Measurements from ENCODE around the gene MTMR2.
"Not testable (repeated sequence)": the region's sequence is repeated elsewhere in the genome, so short reads cannot be mapped to it uniquely, and the experiment has no call there.

The MTMR2 gene

GRCh38 chr11:95821640-95822039 is 102.3 kb downstream of the MTMR2 start:
- DNase-seq (ENCODE audit: low read depth in 2 of 3, low spot score in 2 of 3) = no peak

DNA sequence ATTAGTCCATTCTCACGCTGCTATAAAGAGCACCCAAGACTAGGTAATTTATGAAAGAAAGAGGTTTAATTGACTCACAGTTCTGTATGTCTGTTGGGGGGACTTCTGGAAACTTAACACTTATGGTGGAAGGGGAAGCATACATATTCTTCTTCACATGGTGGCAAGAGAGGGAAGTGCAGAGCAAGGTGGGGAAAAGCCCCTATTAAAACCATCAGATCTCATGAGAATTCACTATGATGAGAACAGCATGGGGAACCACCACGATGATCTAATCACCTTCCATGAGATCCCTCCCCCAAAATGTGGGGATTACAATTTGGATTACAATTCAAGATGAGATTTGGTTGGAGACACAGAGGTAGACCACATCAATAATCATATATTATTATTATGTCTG is 107.9 kb downstream of the MTMR2 start:
- no peak for DNase-seq (ENCODE audit: low read depth in 2 of 3, low spot score in 2 of 3)

- DNase-seq (ENCODE audit: low read depth in 2 of 3, low spot score in 2 of 3) = not testable (repeated sequence)
Observed at GRCh38 chr11:95811052-95811451, 112.9 kb downstream of the MTMR2 start.

- not testable (repeated sequence) for DNase-seq (ENCODE audit: low read depth in 2 of 3, low spot score in 2 of 3)
Observed at GRCh38 chr11:95806464-95806863, 117.4 kb downstream of the MTMR2 start.

- no peak for DNase-seq (ENCODE audit: low read depth in 2 of 3, low spot score in 2 of 3)
Observed at GRCh38 chr11:95805869-95806268, 118.0 kb downstream of the MTMR2 start.

DNA sequence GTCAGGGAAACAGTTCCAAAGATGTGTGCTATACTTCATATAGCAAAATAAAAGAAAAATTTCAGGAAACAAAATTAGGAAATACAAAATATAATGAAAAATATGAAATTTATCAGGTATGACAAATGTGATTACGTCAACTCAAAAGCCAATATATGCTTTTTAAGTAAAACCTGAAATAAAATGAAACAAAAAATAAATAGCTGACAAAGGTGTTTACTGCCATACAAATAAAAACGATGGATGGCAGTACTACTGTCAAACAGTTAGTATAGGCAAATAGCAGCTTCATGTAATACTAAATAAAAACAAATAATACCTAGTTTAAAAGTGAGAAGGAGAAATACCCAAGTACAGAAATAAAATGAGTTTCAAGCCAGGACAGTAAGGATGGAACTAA is 119.9 kb downstream of the MTMR2 start:
- DNase-seq (ENCODE audit: low read depth in 2 of 3, low spot score in 2 of 3) = no peak

- DNase-seq (ENCODE audit: low read depth in 2 of 3, low spot score in 2 of 3) = no peak
Observed at GRCh38 chr11:95802806-95803205, 121.1 kb downstream of the MTMR2 start.

- DNase-seq (ENCODE audit: low read depth in 2 of 3, low spot score in 2 of 3) = no peak
Observed at GRCh38 chr11:95800438-95800837, 123.5 kb downstream of the MTMR2 start.

- DNase-seq (ENCODE audit: low read depth in 2 of 3, low spot score in 2 of 3) = no peak
Observed at GRCh38 chr11:95799546-95799945, 124.4 kb downstream of the MTMR2 start.

- no peak for DNase-seq (ENCODE audit: low read depth in 2 of 3, low spot score in 2 of 3)
Observed at GRCh38 chr11:95796501-95796900, 127.4 kb downstream of the MTMR2 start.

GRCh38 chr11:95795627-95796295 is 128.1 kb downstream of the MTMR2 start:
- DNase-seq (ENCODE audit: low read depth in 2 of 3, low spot score in 2 of 3) = no peak

DNA sequence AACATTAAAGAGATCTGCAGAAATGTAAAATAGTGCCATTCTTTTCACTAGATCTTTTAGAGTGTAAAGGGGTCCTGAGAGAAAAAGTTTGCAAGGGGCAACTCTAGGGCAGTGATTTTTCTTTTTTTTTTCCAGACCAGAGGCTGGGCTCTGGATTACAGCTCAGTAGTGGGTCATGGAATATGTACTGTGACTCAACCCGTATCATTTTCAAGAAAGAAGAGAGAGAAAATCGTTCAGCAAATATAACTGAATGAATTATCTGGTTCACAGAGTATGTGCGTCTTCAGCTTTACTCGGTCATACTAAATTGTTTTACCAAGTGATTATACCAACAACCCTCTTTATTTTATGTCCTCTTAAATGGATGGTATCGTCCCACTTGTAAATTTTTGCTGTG is 129.8 kb downstream of the MTMR2 start:
- DNase-seq (ENCODE audit: low read depth in 2 of 3, low spot score in 2 of 3) = no peak

- DNase-seq (ENCODE audit: low read depth in 2 of 3, low spot score in 2 of 3) = no peak
Observed at GRCh38 chr11:95793116-95793515, 130.8 kb downstream of the MTMR2 start.

GRCh38 chr11:95792700-95793099 is 131.2 kb downstream of the MTMR2 start:
- no peak for DNase-seq (ENCODE audit: low read depth in 2 of 3, low spot score in 2 of 3)

DNA sequence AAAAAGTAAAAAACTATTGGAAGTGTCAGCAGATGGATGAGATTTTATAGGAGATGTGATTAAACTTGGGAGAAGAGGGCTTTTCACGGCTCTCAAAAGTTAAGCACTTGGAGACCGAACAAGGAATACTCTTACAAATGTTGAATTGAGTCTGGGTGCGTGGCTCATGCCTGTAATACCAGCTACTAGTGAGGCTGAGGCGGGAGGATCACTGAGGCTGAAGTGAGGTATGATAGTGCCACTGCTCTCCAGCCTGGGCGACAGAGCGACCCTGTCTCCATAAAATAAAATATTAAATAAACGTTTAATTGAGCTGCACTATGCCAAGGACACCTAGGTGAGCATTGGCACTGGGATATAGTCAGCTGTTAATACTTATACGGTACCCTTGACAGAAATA is 131.7 kb downstream of the MTMR2 start:
- no peak for DNase-seq (ENCODE audit: low read depth in 2 of 3, low spot score in 2 of 3)

- DNase-seq (ENCODE audit: low read depth in 2 of 3, low spot score in 2 of 3) = no peak
Observed at GRCh38 chr11:95791709-95792033, 132.2 kb downstream of the MTMR2 start.

GRCh38 chr11:95790933-95791708 is 132.8 kb downstream of the MTMR2 start:
- peak; percentile 20 to 40 (median 32) for DNase-seq (ENCODE audit: low read depth in 2 of 3, low spot score in 2 of 3)

- peak; percentile 81 to 88 (median 84) for DNase-seq (ENCODE audit: low read depth in 2 of 3, low spot score in 2 of 3)
Observed at GRCh38 chr11:95790123-95790932, 133.6 kb downstream of the MTMR2 start, which contains the start of gene CEP57. Gene CEP57, plus strand, starts transcription at chr11:95790498. Its CDS starts 201 bp downstream, at chr11:95790699.

DNA sequence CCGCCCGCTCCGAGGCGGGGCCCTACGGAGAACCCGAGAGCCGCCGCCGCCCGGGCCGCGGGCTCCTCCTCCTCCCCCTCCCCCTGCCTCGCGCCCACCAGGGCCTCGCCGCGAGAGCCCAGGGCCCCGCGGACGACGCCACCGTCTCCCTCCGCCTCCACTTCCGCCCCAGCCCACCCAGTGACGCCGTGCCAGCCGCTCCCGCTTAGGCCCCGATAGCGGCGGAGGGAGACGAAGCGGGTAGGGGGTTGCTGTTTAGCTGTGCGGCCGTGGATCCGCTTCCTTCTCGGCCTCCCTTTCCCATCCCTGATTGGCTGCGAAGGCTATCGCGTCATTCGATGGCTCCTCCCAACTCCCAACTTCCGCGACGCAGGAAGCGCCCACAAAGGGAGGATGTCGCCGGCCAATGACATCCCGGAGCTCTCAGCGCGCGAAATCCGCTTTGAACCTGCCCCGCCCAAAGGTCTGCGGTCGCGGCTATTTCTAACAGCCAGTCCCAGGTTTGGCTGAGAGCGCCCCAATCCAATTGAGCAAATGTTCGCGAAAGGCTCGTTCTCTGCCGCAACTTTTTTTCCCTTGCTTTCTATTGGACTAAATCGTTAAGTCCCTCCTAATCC is 134.3 kb downstream of the MTMR2 start, which contains the start of gene FAM76B:
TSS of gene FAM76B (minus strand) at position 277 of the 617 bp plus-strand sequence. CDS start 304 bp downstream, outside the sequence.
- peak; percentile 77 to 95 (median 88) for DNase-seq (ENCODE audit: low read depth in 2 of 3, low spot score in 2 of 3)

GRCh38 chr11:95788921-95789505 is 134.9 kb downstream of the MTMR2 start:
- DNase-seq (ENCODE audit: low read depth in 2 of 3, low spot score in 2 of 3) = peak; percentile 5 to 13 (median 9)
